ENCODE results near the gene FUCA2. TPM values are rescaled to one million over a fixed set of nuclear protein-coding genes. Genes with fewer than 3 reads are reported as not detected.

The FUCA2 gene
- total RNA-seq, 1 experiment from 2014 or later, result 72.1 TPM

DNA sequence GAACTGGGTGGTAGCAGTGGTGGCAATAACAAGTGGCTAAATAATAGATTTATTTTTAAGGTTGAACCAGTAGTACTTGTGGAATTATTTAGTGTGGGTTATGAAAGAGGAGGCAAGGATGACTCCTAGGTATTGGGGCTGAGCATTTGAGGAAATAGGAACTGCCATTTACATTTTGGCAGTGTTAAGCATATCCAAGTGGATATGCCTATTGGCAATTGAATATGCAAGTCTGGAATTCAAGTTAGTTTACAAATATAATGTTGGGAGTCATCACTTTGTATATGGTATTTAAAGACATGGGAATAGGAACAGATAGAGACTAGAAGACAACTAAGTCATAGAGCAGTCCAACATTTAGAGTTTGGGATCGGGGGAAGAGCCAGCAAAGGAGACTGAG is 35.0 kb downstream of the FUCA2 start:
- Histone ChIP-seq H2BK20ac (ENCODE audit: low read depth, low read length, poor library complexity, severe bottlenecking) (no peak overlapping the region), H3T11ph (ENCODE audit: low read length) (no peak overlapping the region), H2AK5ac (ENCODE audit: insufficient read length, low read length) (no peak overlapping the region), H4K8ac (replicated peaks; ENCODE audit: insufficient read length, low read depth, low read length) (no peak overlapping the region), H2BK120ac (ENCODE audit: low read depth, low read length, poor library complexity, severe bottlenecking) (no peak overlapping the region), H3K9me3 (ENCODE audit: control insufficient read depth, low read depth, low read length) (no peaks in the 10 kb centered on the region), H3K27me3 (ENCODE audit: insufficient read depth, low read length) (no peaks in the 10 kb centered on the region), H3K23ac (ENCODE audit: insufficient read length, low read depth, low read length) (no peak overlapping the region), H3K14ac (ENCODE audit: insufficient read depth, low read length) (no peak overlapping the region), H2BK12ac (ENCODE audit: insufficient read length, low read depth, low read length) (no peak overlapping the region), H2AFZ (ENCODE audit: low read length) (no peak overlapping the region), H3K56ac (ENCODE audit: insufficient read length, low read depth, low read length) (no peak overlapping the region), H3K4ac (ENCODE audit: low read depth, low read length) (no peak overlapping the region), H2BK15ac (ENCODE audit: low read depth, low read length) (no peak overlapping the region), H4K20me1 (ENCODE audit: control insufficient read depth, insufficient read depth, insufficient read length) (no peaks in the 10 kb centered on the region), H3K9ac (ENCODE audit: extremely low read depth, insufficient read length, low read length) (no peak overlapping the region), H3K27ac (ENCODE audit: insufficient read length, low read depth, low read length) (no peak overlapping the region), H3K4me2 (ENCODE audit: insufficient read depth, insufficient read length, low read length) (no peak overlapping the region), H3K23me2 (ENCODE audit: insufficient read length, low read depth, low read length, poor library complexity, severe bottlenecking) (no peaks in the 10 kb centered on the region), H2BK5ac (ENCODE audit: insufficient read length, low read length) (no peak overlapping the region), H3K79me2 (ENCODE audit: insufficient read depth, low read length) (no peaks in the 10 kb centered on the region), H3K4me1 (ENCODE audit: insufficient read depth, low read length) (no peaks in the 10 kb centered on the region), H4K5ac (ENCODE audit: insufficient read length, low read depth, low read length) (no peak overlapping the region), H3K18ac (ENCODE audit: insufficient read length, low read depth, low read length) (no peak overlapping the region), H3K79me1 (ENCODE audit: insufficient read depth, low read depth, low read length, poor library complexity, severe bottlenecking) (no peaks in the 10 kb centered on the region), H4K91ac (ENCODE audit: insufficient read length, low read depth, low read length) (no peak overlapping the region)
- H3K36me3 Mint-ChIP-seq (ENCODE audit: insufficient read depth in 1 of 3, low read depth in 3 of 3), result peaks cover 0 to 15% (median 11%) of the 10 kb centered on the region in 3 experiments; a peak in 4 of 7 replicates
- H3K27ac Mint-ChIP-seq, result no peak overlapping the region
- DNase-seq, result no peak
- no peaks in the 10 kb centered on the region for H3K9me3 Mint-ChIP-seq
- WGBS (ENCODE audit: extremely low coverage, insufficient read length, low lambda C conversion rate), result no CpG with 5 or more reads among the region's 1 CpG
- peaks cover 5 to 9% of the 10 kb centered on the region in 2 experiments; a peak in 2 of 4 replicates for H3K4me1 Mint-ChIP-seq
- TF ChIP-seq, protein P1, sequence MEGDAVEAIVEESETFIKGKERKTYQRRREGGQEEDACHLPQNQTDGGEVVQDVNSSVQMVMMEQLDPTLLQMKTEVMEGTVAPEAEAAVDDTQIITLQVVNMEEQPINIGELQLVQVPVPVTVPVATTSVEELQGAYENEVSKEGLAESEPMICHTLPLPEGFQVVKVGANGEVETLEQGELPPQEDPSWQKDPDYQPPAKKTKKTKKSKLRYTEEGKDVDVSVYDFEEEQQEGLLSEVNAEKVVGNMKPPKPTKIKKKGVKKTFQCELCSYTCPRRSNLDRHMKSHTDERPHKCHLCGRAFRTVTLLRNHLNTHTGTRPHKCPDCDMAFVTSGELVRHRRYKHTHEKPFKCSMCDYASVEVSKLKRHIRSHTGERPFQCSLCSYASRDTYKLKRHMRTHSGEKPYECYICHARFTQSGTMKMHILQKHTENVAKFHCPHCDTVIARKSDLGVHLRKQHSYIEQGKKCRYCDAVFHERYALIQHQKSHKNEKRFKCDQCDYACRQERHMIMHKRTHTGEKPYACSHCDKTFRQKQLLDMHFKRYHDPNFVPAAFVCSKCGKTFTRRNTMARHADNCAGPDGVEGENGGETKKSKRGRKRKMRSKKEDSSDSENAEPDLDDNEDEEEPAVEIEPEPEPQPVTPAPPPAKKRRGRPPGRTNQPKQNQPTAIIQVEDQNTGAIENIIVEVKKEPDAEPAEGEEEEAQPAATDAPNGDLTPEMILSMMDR (conservative IDR thresholded peaks at IDR 0.05), result no peak
- H3K4me3 Mint-ChIP-seq, result no peak overlapping the region
- H3K27me3 Mint-ChIP-seq (ENCODE audit: low read depth), result no peaks in the 10 kb centered on the region
